Gastrocnemius medialis (tissue), 4 donors: Measurements from ENCODE around the gene PRKRIP1. TPM values are rescaled to one million over a fixed set of nuclear protein-coding genes. Genes with fewer than 3 reads are reported as not detected.
A peak's percentile ranks its signal among the peaks of the same experiment; 100 is the strongest.
"Not testable (repeated sequence)": the region's sequence is repeated elsewhere in the genome, so short reads cannot be mapped to it uniquely, and the experiment has no call there.

Experiments used
- ATAC-seq, 2 donors: fragments of 150-250 bp; one replicate each; pipeline ENCODE4 v1.9.1; 2016
- DNase-seq, 2 donors: peaks; one replicate each; pipeline ENCODE4 v3.0.0-alpha.2; 2019
- H3K27ac ChIP-seq, 4 donors: fragments of 200-600 bp; sonication (generic); 1 replicate in 1 of 4; 2 replicates in 3 of 4; pipeline ENCODE4 v1.5.1; 2016 to 2018; ENCODE audit warnings: mild to moderate bottlenecking in 2 of 4, moderate library complexity in 1 of 4
- H3K27me3 ChIP-seq, 3 donors: fragments of 200-600 bp; sonication (generic) in 2 of 3; 1 replicate in 1 of 3; 2 replicates in 2 of 3; pipeline versions ENCODE4 v1.5.1 to v1.6.0; 2016 to 2019; ENCODE audit warnings: mild to moderate bottlenecking in 1 of 3, moderate library complexity in 1 of 3
- H3K36me3 ChIP-seq, 2 donors: fragments of 200-600 bp; sonication (generic) in 1 of 2; one replicate each; pipeline ENCODE4 v1.5.1; 2017 to 2018
- H3K4me1 ChIP-seq, 2 donors: fragments of 200-600 bp; sonication (generic) in 1 of 2; one replicate each; pipeline ENCODE4 v1.5.1; 2016 to 2017; ENCODE audit warnings: mild to moderate bottlenecking in 2 of 2
- H3K4me3 ChIP-seq, 4 donors: fragments of 200-600 bp; sonication (generic) in 3 of 4; 1 replicate in 1 of 4; 2 replicates in 3 of 4; pipeline ENCODE4 v1.5.1; 2016 to 2019; ENCODE audit warnings: mild to moderate bottlenecking in 2 of 4
- H3K9me3 ChIP-seq, 3 donors: fragments of 200-600 bp; sonication (generic) in 2 of 3; 1 replicate in 1 of 3; 2 replicates in 2 of 3; pipeline ENCODE4 v1.5.1; 2016 to 2019
- CTCF ChIP-seq, 5 experiments: fragments of 450-650 bp in 3 of 5; fragments of 200-600 bp in 2 of 5; sonication (generic) in 2 of 5; IDR thresholded peaks in 4 of 5; conservative IDR thresholded peaks in 1 of 5; 1 replicate in 4 of 5; 2 replicates in 1 of 5; pipeline ENCODE4 v1.5.1; 2016 to 2019; ENCODE audit warnings: antibody characterized with exemption in 5 of 5, mild to moderate bottlenecking in 3 of 5, moderate library complexity in 3 of 5
- POLR2A ChIP-seq, 2 donors: fragments of 450-650 bp; IDR thresholded peaks; one replicate each; pipeline ENCODE4 v1.6.1; 2017; ENCODE audit warnings: antibody characterized with exemption in 2 of 2, mild to moderate bottlenecking in 2 of 2, moderate library complexity in 2 of 2
- in situ Hi-C, 4 donors: fragments of 200-750 bp; cut with MboI; loops; one replicate each; pipeline versions ENCODE4 v1.15.0 to v1.8.0; 2017; ENCODE audit warnings: low sequenced_read_pairs in 4 of 4
- intact Hi-C: fragments of 100-400 bp; cut with DNase I; formaldehyde crosslinking; loops from one replicate; pipeline ENCODE4 v1.15.1; 2023; ENCODE audit warnings: low total_unique reads
- total RNA-seq, 4 donors: library from RNA; depleted of rRNA; stranded (reverse); fragments of >200 nt; gene quantifications; one replicate each; pipeline versions ENCODE4 v1.1.0 to v1.2.3, GENCODE V29; 2016

PRKRIP1 gene
- total RNA-seq, 4 donors from 2014 or later = 6.1 to 22.1 (median 13.4) TPM

- ATAC-seq (peak in 1 of 2 donors; percentile 24), DNase-seq (peak; percentile 6 to 50)
- TF ChIP-seq POLR2A (IDR thresholded peaks at IDR 0.05) = no peak
- no peak for TF ChIP-seq CTCF (IDR thresholded peaks at IDR 0.05 in 4 of 5, conservative IDR thresholded peaks at IDR 0.05 in 1 of 5)
- peaks cover 4 to 21% of the 10 kb centered on the region in 2 donors for H3K4me1 ChIP-seq
- no peak overlapping the region for H3K4me3 ChIP-seq
- intact Hi-C loops = no loop called here
- peaks cover 0 to 16% of the 10 kb centered on the region in 2 donors for H3K36me3 ChIP-seq
- H3K27me3 ChIP-seq = no peaks in the 10 kb centered on the region
- H3K27ac ChIP-seq = no peak overlapping the region
- in situ Hi-C loops = loop anchor here in 1 of 4 donors (10.0 kb wide), 1 partner anchor 65 kb away; no protein-coding TSS in a partner anchor
- H3K9me3 ChIP-seq = no peaks in the 10 kb centered on the region
Measured at GRCh38 chr7:102469972-102470825, 74.0 kb downstream of the PRKRIP1 start.

- no peak overlapping the region for H3K4me3 ChIP-seq
- peaks cover 0 to 20% of the 10 kb centered on the region in 2 donors for H3K36me3 ChIP-seq
- no peak for DNase-seq
- H3K9me3 ChIP-seq = no peaks in the 10 kb centered on the region
- peaks cover 0 to 11% of the 10 kb centered on the region in 2 donors for H3K4me1 ChIP-seq
- no peak for TF ChIP-seq POLR2A (IDR thresholded peaks at IDR 0.05)
- no peak for TF ChIP-seq CTCF (IDR thresholded peaks at IDR 0.05 in 4 of 5, conservative IDR thresholded peaks at IDR 0.05 in 1 of 5)
- no peak for ATAC-seq
- H3K27ac ChIP-seq = peak overlapping the region in 1 of 4 donors; percentile 9
- intact Hi-C loops (no loop called here), in situ Hi-C loops (no loop called here)
- no peaks in the 10 kb centered on the region for H3K27me3 ChIP-seq
Measured at GRCh38 chr7:102471791-102472125, 75.6 kb downstream of the PRKRIP1 start.

- TF ChIP-seq POLR2A (IDR thresholded peaks at IDR 0.05) (no peak), CTCF (IDR thresholded peaks at IDR 0.05 in 4 of 5, conservative IDR thresholded peaks at IDR 0.05 in 1 of 5) (no peak)
Measured at GRCh38 chr7:102472126-102473041, 76.2 kb downstream of the PRKRIP1 start.

GRCh38 chr7:102473271-102473991, 77.3 kb downstream of the PRKRIP1 start:
- H3K27me3 ChIP-seq = no peaks in the 10 kb centered on the region
- H3K9me3 ChIP-seq = no peaks in the 10 kb centered on the region
- intact Hi-C loops = no loop called here
- peaks cover 0 to 11% of the 10 kb centered on the region in 2 donors for H3K4me1 ChIP-seq
- H3K36me3 ChIP-seq = peaks cover 0 to 20% of the 10 kb centered on the region in 2 donors
- H3K27ac ChIP-seq = peak overlapping the region in 1 of 4 donors; percentile 10
- in situ Hi-C loops = no loop called here
- no peak overlapping the region for H3K4me3 ChIP-seq
- TF ChIP-seq POLR2A (IDR thresholded peaks at IDR 0.05) (no peak), CTCF (IDR thresholded peaks at IDR 0.05 in 4 of 5, conservative IDR thresholded peaks at IDR 0.05 in 1 of 5) (no peak)
- ATAC-seq = no peak
- peak; percentile 2 to 48 for DNase-seq

More at GRCh38 chr7:102472126-102473041, 76.2 kb downstream of the PRKRIP1 start:
- H3K27ac ChIP-seq = peak overlapping the region in 1 of 4 donors; percentile 9
- H3K36me3 ChIP-seq = peaks cover 0 to 20% of the 10 kb centered on the region in 2 donors
- DNase-seq = peak; percentile 1 to 15
- no peak overlapping the region for H3K4me3 ChIP-seq
- no peaks in the 10 kb centered on the region for H3K27me3 ChIP-seq
- H3K4me1 ChIP-seq = peaks cover 0 to 11% of the 10 kb centered on the region in 2 donors
- in situ Hi-C loops (no loop called here), intact Hi-C loops (no loop called here)
- ATAC-seq = no peak
- no peaks in the 10 kb centered on the region for H3K9me3 ChIP-seq

GRCh38 chr7:102474116-102474515, 78.0 kb downstream of the PRKRIP1 start:
- intact Hi-C loops, H3K27me3 ChIP-seq, H3K27ac ChIP-seq, H3K4me3 ChIP-seq, ATAC-seq, in situ Hi-C loops, H3K9me3 ChIP-seq: not testable (repeated sequence)
- peaks cover 0 to 11% of the 10 kb centered on the region in 2 donors for H3K4me1 ChIP-seq
- peaks cover 0 to 20% of the 10 kb centered on the region in 2 donors for H3K36me3 ChIP-seq
- peak; percentile 1 to 10 for DNase-seq

GRCh38 chr7:102474736-102475435, 78.7 kb downstream of the PRKRIP1 start:
- H3K36me3 ChIP-seq = peaks cover 0 to 20% of the 10 kb centered on the region in 2 donors
- ATAC-seq, in situ Hi-C loops, H3K27ac ChIP-seq, H3K27me3 ChIP-seq, intact Hi-C loops, H3K9me3 ChIP-seq, H3K4me3 ChIP-seq: not testable (repeated sequence)
- peak in 1 of 2 donors; percentile 11 for DNase-seq
- H3K4me1 ChIP-seq = peaks cover 0 to 11% of the 10 kb centered on the region in 2 donors
